ENCODE data around the gene JCHAIN.
"Not testable (repeated sequence)": the region's sequence is repeated elsewhere in the genome, so short reads cannot be mapped to it uniquely, and the experiment has no call there.

JCHAIN gene

DNA sequence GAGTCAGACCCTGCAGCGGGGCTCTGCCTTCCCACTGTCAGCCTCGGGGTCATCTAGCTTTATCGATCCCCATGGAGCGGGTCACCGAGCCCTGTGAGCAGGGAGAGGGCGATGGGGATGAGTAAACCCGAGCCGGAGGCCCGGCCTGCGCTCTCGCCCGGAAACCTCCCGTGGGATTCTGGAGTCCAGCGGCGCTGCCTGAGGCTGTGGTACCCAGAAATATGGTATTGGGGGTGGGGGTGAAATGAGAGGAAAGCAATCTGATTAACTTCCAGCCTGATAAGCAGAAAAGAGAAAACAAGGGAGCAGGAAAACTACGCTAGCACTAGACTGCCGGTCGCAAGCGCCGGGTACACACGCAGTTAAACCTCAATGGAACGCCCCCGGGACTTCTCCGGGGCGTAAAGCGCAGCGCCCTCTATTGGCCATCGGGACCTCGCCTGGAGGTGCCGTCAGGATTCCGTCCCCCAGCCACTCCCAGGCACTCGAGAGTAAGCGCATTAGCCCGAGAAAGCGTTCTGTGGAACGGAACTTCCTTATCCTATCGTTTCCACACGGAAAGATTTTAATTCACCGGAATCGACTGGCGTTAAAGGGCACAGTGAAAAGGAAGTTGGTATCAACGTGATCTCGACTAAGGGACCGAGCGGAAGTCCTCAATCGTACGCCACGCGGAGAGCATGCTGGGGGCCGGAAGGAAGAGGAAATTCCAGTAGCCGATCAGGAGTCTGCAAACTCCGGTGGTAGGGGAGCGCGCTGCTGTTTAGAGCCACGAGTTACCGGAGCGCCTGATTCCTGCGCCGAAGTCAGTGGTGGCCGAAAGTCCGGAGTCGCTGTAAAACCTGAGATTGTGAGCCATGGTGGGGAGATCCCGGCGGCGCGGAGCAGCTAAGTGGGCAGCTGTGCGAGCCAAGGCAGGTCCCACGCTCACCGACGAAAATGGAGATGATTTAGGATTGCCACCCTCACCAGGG lies 21.8 kb upstream of the JCHAIN start, which contains the start of gene UTP3:
Gene UTP3 (plus strand): TSS at position 712 of the 974 bp plus-strand sequence. CDS start 146 bp downstream, at position 858.
- DNase-seq = peak; percentile 99

DNA sequence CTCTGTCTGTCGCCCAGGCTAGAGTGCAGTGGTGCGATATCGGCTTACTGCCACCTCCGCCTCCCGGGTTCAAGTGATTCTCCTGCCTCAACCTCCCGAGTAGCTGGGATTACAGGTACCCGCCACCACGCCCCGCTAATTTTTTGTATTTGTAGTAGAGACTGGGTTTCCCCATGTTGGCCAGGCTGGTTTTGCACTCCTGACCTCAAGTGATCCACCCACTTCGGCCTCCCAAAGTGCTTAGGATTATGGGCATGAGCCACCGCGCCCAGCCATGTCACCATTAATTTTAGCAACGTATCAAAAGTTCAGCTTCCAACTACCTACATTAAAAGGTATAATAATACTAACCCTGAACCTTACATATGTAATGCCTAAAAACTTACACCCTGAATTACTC lies 21.1 kb upstream of the JCHAIN start:
- no peak for DNase-seq

DNA sequence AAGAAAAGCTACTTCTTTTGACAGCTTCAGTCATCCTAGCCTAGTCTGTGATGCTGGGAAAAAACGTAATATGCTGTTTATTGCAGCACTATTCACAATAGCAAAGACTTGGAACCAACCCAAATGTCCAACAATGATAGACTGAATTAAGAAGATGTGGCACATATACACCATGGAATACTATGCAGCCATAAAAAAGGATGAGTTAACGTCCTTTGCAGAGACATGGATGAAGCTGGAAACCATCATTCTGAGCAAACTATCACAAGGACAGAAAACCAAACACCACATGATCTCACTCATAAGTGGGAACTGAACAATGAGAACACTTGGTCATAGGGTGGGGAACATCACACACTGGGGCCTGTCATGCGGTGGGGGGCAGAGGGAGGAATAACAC lies 15.8 kb upstream of the JCHAIN start:
- not testable (repeated sequence) for DNase-seq

DNA sequence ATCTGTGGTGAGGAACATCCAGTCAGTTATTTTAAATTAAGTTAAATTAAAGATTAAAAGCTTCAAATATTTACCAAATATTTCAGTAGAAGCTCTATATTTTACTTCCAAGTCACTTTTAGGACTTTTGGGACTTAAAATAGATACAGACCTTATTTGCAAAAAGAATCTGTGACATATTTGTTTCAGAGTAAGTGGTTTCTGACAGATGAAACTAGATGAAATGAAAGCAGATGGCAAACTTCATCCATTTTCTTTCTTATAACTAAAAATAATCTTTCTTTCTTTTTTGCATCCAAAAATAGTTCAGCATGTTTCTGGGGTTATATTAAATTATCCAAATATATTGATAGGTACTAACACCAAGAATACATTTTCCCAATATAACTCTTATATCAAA lies 15.4 kb upstream of the JCHAIN start:
- no peak for DNase-seq

DNA sequence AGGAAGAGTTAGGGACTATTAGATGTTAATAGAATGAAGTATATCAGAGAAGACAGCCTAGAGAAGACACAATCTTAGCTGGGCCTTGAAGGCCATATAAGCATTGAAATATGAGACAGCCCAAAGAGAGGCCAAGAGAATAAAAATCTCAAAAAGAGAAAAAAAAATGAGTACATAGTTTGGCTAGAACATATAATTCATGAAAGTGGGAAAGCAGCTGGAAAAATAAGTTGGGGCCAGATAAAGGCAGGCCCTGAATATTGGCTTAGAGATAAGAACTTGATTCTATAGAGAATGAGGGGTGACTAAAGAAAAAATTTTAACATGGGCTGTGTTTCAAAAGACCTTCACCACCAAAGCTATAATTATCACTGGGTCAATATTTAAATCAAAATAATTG lies 14.6 kb upstream of the JCHAIN start:
- no peak for DNase-seq

DNA sequence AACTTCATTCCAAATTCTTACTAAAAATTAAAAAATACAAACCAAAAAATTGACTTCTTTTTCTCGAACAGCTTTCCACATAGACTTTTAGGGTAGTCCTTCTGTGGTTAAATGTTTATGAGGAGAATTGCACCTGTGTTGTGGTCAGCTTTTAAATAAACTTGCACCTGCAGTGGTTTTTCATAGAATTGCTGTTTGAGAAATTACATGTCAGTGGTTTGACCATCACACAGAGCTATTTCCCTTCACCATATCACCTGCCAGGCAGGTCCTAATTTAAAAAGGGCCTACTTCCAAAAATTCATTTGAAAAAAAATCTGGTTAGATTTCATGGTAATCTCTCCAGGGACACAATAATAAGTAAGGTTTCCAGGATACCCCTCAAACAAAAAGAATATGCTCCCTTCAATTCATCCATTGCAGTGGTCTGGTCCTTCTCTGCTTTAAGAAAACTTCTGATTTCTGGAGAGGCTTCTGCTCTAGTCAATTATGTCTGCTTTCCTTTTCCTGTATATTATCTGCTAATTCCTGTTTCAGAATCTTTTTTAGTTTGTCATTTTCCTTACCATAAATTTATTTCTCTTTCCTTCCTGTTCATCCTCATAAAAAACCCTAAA lies 12.2 kb upstream of the JCHAIN start:
- no peak for DNase-seq

DNA sequence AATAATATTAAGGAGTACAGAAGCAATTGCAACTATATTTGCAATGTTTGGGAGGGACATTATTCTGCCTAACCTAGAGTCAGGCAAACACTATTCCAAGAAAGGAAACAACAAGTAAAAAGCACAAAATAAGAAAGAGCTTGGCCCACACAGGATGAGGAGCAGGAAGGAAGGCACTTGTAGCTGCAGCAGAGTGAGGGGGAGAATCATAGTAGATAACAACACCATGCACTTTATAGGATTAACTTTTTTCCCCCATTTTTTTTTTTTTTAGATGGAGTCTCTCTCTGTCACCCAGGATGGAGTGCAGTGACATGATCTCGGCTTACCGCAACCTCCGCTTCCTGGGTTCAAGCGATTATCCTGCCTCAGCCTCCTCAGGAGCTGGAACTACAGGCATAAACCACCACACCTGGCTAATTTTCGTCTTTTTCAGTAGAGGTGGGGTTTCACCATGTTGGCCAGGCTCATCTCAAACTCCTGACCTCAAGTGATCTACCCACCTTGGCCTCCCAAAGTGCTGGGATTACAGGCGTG lies 10.3 kb upstream of the JCHAIN start:
- DNase-seq = no peak

DNA sequence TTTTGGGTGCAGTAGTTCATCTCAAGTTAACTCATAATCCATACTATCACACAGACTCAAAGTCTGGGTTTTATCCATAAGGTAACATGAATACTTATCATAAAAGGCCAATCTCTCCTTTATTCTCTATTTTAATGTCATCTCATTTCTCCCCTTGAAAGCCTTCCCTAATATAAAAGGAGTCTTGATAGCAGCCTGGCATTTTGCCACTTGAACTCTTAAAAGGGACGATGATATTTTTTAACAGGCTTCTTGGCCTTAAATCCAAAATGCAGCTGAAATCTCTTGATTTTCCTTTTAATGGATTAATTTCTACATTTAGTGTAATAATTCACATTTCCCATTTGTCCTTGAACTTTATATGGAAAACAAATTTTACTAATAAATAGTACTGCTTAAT lies 8.4 kb upstream of the JCHAIN start:
- DNase-seq = no peak

DNA sequence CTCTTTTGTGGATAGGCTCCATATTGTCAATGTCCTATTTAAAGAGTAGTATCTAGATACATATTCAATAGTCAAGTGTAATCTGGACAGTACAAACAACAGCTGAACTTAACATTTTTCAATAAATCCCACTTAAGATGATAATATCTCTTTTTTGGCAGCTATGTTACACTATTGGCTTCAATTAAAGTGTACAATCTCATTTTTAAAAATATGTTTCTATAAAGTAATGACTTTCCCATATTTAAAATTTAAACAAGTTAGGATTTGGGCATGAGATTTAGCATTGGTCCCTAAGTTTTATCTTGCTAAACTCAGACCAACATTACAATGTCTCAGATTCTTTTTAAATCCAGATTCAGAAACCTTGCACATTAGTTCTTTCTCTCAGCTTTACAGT lies 7.9 kb upstream of the JCHAIN start:
- DNase-seq = no peak

DNA sequence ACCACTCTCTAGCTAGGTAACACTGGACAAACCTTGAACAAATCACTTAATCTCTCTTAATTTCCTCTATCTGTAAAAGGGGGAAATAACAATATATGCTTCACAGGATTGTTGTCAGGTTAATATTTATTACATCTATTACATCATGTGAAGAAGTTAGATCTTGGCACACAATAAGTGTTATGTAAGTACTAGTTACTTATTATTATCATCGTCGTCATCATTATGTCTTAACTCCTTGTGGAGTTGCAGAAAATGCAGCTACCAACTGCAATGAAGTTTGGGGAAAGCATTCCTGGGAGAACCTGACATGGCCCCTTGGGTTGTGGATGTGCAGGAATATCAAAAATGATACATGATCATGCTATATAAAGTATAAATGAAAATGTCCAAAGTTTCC lies 4.8 kb upstream of the JCHAIN start:
- no peak for DNase-seq

DNA sequence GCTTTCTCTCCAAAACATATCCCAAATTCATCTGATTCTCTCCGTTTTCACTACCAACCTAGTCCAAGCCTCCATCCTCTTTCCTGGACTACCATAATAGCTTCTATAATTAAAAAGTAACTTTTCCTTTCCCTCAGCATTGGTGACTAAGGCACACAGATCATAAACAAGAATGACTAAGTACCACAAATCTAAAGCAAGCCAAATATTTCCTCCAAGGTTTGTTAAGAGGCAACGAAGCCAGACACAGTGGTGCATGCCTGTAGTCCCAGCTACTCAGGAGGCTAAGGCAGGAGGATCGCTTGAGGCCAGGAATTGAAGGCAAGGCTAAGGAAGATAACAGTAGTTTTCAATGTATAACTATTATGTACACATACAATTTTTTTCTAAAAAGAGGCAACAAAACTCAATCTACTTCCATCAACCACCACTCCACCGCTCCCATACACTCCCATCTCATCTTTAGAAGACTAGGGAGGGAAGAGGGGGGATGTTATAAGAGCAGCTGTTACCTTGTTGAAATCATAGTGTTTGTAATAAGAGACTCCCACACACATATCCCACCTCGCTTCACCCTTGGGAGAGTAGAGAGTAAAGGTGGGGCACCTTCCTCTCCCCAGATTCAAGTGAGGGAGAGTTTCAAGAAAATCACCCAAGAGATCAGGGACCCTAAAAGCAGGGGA lies 4.2 kb upstream of the JCHAIN start:
- peak; percentile 51 for DNase-seq

DNA sequence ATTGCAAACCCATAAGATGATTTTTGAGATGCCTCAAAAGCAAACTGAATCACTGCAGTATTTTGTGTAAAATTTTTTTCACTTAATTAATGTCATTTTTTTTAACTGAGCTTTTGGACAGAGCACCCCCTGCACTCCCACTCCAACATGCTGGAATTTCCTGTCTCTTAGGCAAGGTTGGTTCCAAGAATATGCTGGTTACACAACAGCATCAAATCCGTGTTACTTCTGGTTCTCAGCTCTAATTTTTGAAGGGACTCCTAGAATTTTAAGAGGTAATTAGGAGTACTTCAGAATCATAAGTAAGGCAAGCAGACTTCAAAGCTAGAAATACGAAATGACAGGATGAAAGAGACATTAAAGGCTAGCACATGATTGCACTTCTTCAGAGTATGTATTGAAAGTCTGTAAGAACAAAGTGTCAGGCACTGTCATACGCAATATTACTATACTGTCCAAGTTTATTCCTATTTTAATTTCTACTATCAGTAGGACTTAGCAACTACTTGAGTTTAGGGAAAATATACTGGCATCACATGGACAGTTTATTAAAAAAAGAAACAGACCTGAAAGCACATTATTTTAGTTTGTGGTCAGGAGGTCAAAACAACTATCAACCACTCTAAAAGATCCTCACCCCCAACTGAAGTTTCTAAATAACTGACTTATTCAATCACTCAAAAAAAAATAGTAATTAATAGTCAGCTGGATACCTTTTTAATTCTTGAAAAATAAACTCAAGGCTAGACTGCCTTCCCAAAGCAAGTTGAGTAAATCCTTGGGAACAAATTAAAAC lies 1.6 kb upstream of the JCHAIN start:
- peak; percentile 48 for DNase-seq

DNA sequence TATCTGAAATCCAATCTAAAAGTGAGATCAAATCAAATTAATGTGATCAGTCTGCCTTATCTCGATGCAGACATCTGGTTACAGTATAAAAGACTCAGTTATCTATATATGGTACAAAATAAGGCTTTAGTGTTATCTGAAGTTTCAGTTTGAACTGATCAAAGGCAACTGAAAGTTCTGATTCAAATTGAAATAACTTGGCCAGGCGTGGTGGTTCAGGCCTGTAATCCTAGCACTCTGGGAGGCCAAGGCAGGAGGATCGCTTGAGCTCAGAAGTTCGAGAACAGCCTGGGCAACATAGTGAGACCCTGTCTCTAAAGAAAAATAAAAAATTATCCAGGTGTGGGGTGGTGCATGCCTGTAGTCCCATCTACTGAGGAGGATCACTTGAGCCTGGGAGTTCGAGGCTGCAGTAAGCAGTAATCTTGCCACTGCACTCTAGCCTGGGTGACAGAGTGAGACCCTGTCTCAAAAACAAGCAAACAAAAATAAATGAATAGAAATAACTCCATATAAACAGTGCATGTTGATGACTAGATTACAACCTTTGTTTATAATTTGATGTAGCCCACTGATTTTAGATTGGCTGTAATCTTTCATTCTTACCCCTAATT lies 4.9 kb downstream of the JCHAIN start:
- DNase-seq = not testable (repeated sequence)

DNA sequence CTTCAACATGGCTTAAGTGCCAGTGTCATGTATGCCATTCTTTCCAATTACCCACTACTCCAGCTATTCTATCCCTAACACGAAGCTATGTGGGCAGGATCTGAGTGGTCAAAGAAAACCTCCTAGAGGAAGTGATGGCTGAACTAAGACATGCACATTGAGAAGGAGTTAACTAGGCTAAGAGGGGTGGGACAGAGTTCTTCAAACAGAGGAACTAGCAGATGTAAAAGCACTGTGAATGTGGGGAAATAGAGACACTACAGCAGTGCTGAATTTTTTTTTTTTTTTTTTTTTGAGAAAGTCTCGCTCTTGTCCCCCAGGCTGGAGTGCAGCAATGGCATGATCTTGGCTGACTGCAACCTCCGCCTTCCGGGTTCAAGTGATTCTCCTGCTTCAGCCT lies 6.2 kb downstream of the JCHAIN start:
- DNase-seq = no peak

DNA sequence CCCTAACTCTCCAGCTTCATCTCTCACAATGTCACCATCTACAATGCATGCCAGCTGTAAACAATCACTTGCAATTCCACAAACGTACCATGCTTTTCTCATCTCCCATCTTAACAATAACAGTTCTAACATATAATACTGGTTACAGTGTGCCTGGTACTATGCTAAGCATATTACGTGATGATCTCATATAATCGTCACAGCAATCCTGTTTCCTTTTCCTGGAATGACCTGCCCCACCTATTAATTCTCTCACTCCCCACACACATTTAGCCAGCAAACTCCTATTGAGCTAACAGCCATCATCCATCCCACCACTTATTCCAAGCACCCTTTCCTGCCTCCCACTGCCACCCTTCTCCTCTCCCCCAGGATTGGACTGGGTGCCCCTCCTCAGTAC lies 7.9 kb downstream of the JCHAIN start:
- no peak for DNase-seq

DNA sequence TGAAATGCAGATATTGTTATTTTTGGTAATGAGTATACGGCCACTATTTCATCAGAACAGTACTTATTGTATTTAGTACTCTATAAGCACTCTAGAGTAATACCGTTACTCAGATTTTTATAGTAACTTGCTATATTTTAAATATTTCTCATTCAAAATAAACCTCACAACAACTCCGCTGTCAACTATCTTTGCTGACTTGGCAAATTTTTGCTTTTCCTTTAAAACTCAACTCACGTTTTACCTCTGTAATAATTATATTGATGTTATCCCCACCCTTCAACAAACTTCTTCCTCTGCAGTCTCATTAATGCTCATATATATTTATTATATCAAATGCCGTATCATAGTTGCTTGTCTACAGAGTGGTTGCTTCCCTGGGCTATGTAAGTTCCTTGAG lies 9.0 kb downstream of the JCHAIN start:
- no peak for DNase-seq

DNA sequence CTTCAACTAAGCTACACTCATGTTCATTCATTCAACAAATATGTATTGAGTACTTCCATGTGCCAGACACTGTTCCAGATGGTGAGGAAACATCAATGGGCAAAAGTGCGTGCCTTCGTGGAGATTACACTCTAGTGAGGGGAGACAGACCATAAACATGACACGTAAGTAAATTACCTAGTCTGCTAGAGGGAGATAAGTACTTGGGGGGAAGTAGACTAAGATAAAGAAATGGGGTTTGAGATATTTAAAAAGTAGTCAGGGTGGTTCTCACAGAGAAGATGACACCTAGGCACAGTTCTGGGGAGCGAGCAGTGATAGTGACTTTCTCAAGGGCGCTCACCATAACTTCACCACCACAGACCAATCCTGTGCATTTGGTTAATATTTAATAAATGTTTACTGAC lies 11.7 kb downstream of the JCHAIN start:
- DNase-seq = peak; percentile 24

DNA sequence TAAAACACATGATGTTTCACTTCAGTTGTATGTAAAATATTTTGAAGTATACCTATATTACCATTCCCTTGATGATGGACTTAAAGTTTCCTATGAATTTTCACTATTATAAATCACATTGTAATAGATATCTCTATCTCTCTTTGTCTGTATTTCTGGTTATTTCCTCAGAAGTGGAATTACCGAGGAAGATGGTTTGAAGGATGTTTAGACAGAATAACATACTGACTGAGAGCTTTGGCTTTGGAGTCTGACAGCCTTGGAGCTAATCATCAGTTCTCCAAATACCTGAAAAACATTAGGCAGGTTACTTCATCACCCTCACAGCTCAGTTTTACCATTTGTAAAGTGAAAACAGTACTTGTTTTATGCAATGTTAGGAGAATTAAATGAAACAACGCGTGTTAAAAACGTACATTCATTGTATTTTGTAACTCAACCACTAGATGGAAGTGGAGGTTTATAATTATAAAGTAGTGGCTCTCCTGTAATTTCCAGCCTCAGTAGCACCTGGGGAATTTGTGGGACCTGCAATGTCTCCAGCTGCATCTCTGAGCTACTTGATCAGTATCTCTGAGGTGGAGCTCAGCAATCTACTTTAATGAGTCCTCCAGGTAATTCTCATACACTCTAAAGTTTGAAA lies 14.3 kb downstream of the JCHAIN start:
- DNase-seq = peak; percentile 45

DNA sequence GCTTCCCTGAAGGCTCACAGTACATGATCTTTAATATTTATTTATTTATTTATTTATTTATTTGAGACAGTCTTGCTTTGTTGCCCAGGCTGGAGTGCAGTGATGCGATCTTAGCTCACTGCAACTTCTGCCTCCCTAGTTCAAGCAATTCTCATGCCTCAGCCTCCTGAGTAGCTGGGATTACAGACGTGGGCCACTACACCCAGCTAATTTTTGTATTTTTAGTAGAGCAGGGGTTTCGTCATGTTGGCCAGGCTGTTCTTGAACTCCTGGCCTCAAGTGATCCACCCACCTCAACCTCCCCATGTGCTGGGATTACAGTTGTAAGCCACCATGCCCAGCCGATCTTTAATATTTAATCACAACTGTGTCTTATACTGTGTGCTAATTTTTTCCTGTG lies 15.6 kb downstream of the JCHAIN start:
- not testable (repeated sequence) for DNase-seq

DNA sequence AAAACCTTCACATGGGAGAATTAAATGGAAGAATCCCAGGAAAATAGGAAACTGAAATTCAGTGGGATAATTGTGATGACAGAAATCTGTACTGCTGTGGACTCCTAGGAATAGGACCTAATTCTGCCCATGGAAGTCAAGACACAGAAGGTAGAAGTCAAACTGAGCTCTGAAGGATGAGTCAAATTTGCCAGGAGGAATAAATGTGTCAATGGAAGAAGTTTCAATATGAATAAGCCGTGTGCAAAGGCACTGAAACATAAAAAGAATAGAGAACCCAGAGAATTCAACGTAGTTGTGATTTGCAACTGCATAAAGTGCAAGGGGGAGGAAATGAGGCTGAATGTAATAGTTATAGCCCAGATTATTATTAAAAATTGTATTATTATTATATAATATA lies 26.1 kb downstream of the JCHAIN start:
- no peak for DNase-seq

DNA sequence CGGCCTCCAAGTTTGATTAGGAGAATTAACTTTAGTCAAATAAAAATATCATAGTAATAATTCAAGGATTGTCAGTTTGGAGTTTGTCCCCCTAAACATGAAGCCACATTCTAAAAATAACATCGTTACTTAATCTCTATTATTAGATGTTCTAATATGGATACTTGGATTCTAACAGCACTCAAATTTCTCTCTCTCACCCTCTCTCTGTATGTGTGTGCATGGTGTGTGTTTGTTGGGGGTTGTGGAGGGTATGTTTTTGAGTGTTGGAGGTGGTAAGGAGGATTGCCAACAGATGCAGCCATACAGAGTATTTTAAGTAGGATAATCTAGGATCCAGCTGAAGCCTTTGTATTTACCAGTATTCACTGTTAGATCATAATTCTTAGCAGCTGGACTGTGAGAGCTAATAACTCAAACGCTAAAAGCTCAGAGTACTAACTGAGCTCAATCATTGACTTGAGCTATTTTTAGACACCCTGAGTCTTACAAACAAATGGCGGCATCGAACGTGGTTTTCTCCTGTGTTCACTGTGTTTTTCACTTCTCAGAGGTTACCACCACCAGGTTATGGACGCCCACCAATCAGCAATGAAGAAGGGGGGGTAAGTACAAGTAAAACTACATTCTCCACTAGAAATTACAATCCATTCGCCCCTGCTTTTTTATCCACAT lies 28.9 kb downstream of the JCHAIN start:
- peak; percentile 39 for DNase-seq
